H1 (cell line): ENCODE measurements around the gene PEX3. TPM values are rescaled to one million over a fixed set of nuclear protein-coding genes. Genes with fewer than 3 reads are reported as not detected.

Experiments used
- CTCF ChIA-PET: fragments of 300-600 bp; sonication (Branson Sonifier 250); formaldehyde crosslinking; loops from one replicate; lab custom pipeline; 2021; ENCODE audit not compliant: partially characterized antibody; lab: Charles Lee
- POLR2A ChIA-PET: fragments of 300-600 bp; sonication (Branson Sonifier 250); formaldehyde crosslinking; loops from one replicate; lab custom pipeline; 2021; ENCODE audit warnings: inconsistent platforms; ENCODE audit not compliant: partially characterized antibody; lab: Charles Lee
- DNase-seq, 2 experiments: peaks; one replicate each; pipeline versions ENCODE4 v3.0.0 to v3.0.0-alpha.2; 2010 to 2022; ENCODE audit warnings: low spot score in 2 of 2, low read depth in 1 of 2, mixed read lengths in 1 of 2
- FAIRE-seq: peaks from 2 replicates; lab custom pipeline; 2011; peaks lifted over from hg19 to GRCh38; lab: Jason Lieb, UNC
- H2AFZ ChIP-seq: 2 replicates; pipeline ENCODE4 v1.8.1; 2012; ENCODE audit warnings: low read length, inconsistent platforms
- H2AK5ac ChIP-seq: 2 replicates; pipeline ENCODE4 v1.6.1; 2013; ENCODE audit warnings: low read depth, low read length
- H2BK120ac ChIP-seq: replicated peaks from 2 replicates; pipeline ENCODE3; 2013; ENCODE audit warnings: low read depth, low read length, inconsistent platforms
- H2BK12ac ChIP-seq: 2 replicates; pipeline ENCODE4 v1.6.1; 2013; ENCODE audit warnings: low read depth, low read length
- H2BK15ac ChIP-seq: 2 replicates; pipeline ENCODE4 v1.6.1; 2013; ENCODE audit warnings: low read length
- H2BK20ac ChIP-seq: 2 replicates; pipeline ENCODE4 v1.6.1; 2013; ENCODE audit warnings: low read length
- H2BK5ac ChIP-seq: 2 replicates; pipeline ENCODE4 v1.6.1; 2013; ENCODE audit warnings: low read depth, low read length
- H3K14ac ChIP-seq: 2 replicates; pipeline ENCODE4 v1.6.1; 2013; ENCODE audit warnings: inconsistent platforms; ENCODE audit not compliant: insufficient read length
- H3K18ac ChIP-seq: 2 replicates; pipeline ENCODE4 v1.6.1; 2013; ENCODE audit warnings: low read length; ENCODE audit errors: extremely low read depth
- H3K23ac ChIP-seq: 2 replicates; pipeline ENCODE4 v1.6.1; 2013; ENCODE audit warnings: inconsistent platforms; ENCODE audit not compliant: insufficient read length
- H3K23me2 ChIP-seq: 2 replicates; pipeline ENCODE4 v1.6.1; 2013; ENCODE audit warnings: low read depth, low read length
- H3K27ac ChIP-seq: 2 replicates; pipeline ENCODE4 v1.6.1; 2011; ENCODE audit warnings: low read depth, low read length, inconsistent platforms
- H3K27me3 ChIP-seq, 4 experiments: replicated peaks in 1 of 4; 1 replicate in 1 of 4; 2 replicates in 3 of 4; pipeline versions ENCODE4 v1.6.1 to v1.8.1; 2011 to 2013; ENCODE audit warnings: low read length in 3 of 4, mild to moderate bottlenecking in 3 of 4, inconsistent platforms in 2 of 4, mixed read lengths in 2 of 4, moderate library complexity in 1 of 4; ENCODE audit not compliant: control insufficient read depth in 3 of 4, insufficient read depth in 3 of 4; ENCODE audit errors: extremely low read depth in 1 of 4
- H3K36me3 ChIP-seq, 4 experiments: 2 replicates each; pipeline versions ENCODE4 v1.6.1 to v1.8.1; 2011 to 2013; ENCODE audit warnings: mild to moderate bottlenecking in 4 of 4, low read length in 3 of 4, moderate library complexity in 2 of 4, control low read depth in 1 of 4, inconsistent platforms in 1 of 4; ENCODE audit not compliant: insufficient read depth in 4 of 4, control insufficient read depth in 2 of 4
- H3K4ac ChIP-seq: replicated peaks from 2 replicates; pipeline ENCODE3; 2013; ENCODE audit warnings: low read length, low read depth, mixed read lengths, inconsistent platforms; ENCODE audit not compliant: insufficient read length
- H3K4me1 ChIP-seq, 4 experiments: replicated peaks in 1 of 4; 1 replicate in 1 of 4; 2 replicates in 3 of 4; pipeline versions ENCODE4 v1.6.1 to v1.8.1; 2011 to 2013; ENCODE audit warnings: low read length in 3 of 4, inconsistent platforms in 2 of 4, mixed read lengths in 1 of 4; ENCODE audit not compliant: insufficient read depth in 4 of 4, control insufficient read depth in 3 of 4
- H3K4me2 ChIP-seq, 2 experiments: 2 replicates each; pipeline versions ENCODE4 v1.6.1 to v1.8.1; 2011 to 2013; ENCODE audit warnings: low read depth in 2 of 2, low read length in 2 of 2, control low read depth in 1 of 2, inconsistent platforms in 1 of 2, mild to moderate bottlenecking in 1 of 2; ENCODE audit not compliant: insufficient read depth in 1 of 2
- H3K4me3 ChIP-seq, 4 experiments: fragments of 200-600, 300-600 bp in 1 of 4; sonication (generic), shearing (Covaris generic), sonication (Bioruptor Twin) in 1 of 4; 2 replicates each; pipeline versions ENCODE4 v1.5.1 to v1.8.1; 2011 to 2016; ENCODE audit warnings: low read length in 4 of 4, low read depth in 3 of 4, control low read depth in 2 of 4, inconsistent platforms in 2 of 4, mild to moderate bottlenecking in 2 of 4, mixed read lengths in 1 of 4, moderate library complexity in 1 of 4; ENCODE audit not compliant: insufficient read depth in 2 of 4; ENCODE audit errors: extremely low read depth in 1 of 4
- H3K56ac ChIP-seq: replicated peaks from 2 replicates; pipeline ENCODE3; 2013; ENCODE audit warnings: low read depth, mild to moderate bottlenecking, mixed read lengths, low read length, inconsistent platforms; ENCODE audit not compliant: insufficient read length
- H3K79me1 ChIP-seq: 2 replicates; pipeline ENCODE4 v1.6.1; 2013; ENCODE audit warnings: low read depth, low read length, control low read depth
- H3K79me2 ChIP-seq, 2 experiments: 2 replicates each; pipeline versions ENCODE4 v1.6.1 to v1.8.1; 2012 to 2013; ENCODE audit warnings: low read length in 2 of 2, mild to moderate bottlenecking in 2 of 2, inconsistent platforms in 1 of 2; ENCODE audit not compliant: insufficient read depth in 2 of 2, control insufficient read depth in 1 of 2
- H3K9ac ChIP-seq, 4 experiments: replicated peaks in 1 of 4; 1 replicate in 1 of 4; 2 replicates in 3 of 4; pipeline versions ENCODE4 v1.6.1 to v1.8.1; 2011 to 2013; ENCODE audit warnings: low read depth in 3 of 4, low read length in 3 of 4, control low read depth in 2 of 4, mild to moderate bottlenecking in 2 of 4, moderate library complexity in 2 of 4, inconsistent platforms in 1 of 4; ENCODE audit errors: extremely low read depth in 1 of 4
- H3K9me3 ChIP-seq, 2 experiments: 2 replicates each; pipeline versions ENCODE4 v1.6.1 to v1.8.1; 2012 to 2013; ENCODE audit warnings: mild to moderate bottlenecking in 2 of 2, moderate library complexity in 2 of 2, control low read depth in 1 of 2, inconsistent platforms in 1 of 2, low read depth in 1 of 2, low read length in 1 of 2, mixed read lengths in 1 of 2; ENCODE audit not compliant: insufficient read depth in 2 of 2
- H4K20me1 ChIP-seq, 2 experiments: replicated peaks in 1 of 2; 2 replicates each; pipeline versions ENCODE3 to v1.8.1; 2011 to 2013; ENCODE audit warnings: inconsistent platforms in 2 of 2, low read length in 2 of 2, mild to moderate bottlenecking in 1 of 2; ENCODE audit not compliant: insufficient read depth in 2 of 2, control insufficient read depth in 1 of 2
- H4K5ac ChIP-seq: 2 replicates; pipeline ENCODE4 v1.6.1; 2013; ENCODE audit warnings: low read length, low read depth, mixed read lengths, inconsistent platforms; ENCODE audit not compliant: insufficient read length
- H4K8ac ChIP-seq: 2 replicates; pipeline ENCODE4 v1.8.0; 2013; ENCODE audit warnings: mild to moderate bottlenecking, moderate library complexity, low read length, inconsistent platforms; ENCODE audit not compliant: insufficient read depth; ENCODE audit errors: extremely low read depth
- H4K91ac ChIP-seq: replicated peaks from 2 replicates; pipeline ENCODE3; 2013; ENCODE audit warnings: low read length, mixed read lengths, inconsistent platforms; ENCODE audit not compliant: insufficient read length
- BACH1 ChIP-seq: IDR thresholded peaks from 2 replicates; pipeline ENCODE4 v1.6.1; 2012; ENCODE audit warnings: low read length, improper control_type of control experiment
- POLR2AphosphoS5 ChIP-seq: IDR thresholded peaks from 2 replicates; pipeline ENCODE4 v1.6.1; 2011; ENCODE audit warnings: low read depth, low read length
- TBP ChIP-seq: IDR thresholded peaks from 2 replicates; pipeline ENCODE4 v1.6.1; 2011; ENCODE audit warnings: low read depth, low read length, improper control_type of control experiment
- TEAD4 ChIP-seq: IDR thresholded peaks from 2 replicates; pipeline ENCODE4 v1.6.1; 2012; ENCODE audit warnings: low read depth, low read length, inconsistent platforms, mixed read lengths
- WGBS, 2 experiments: shearing (Covaris generic) in 1 of 2; methylation state at CpG; one replicate each; pipeline versions ENCODE4 v1.1.6 to v1.1.7; 2013 to 2015; ENCODE audit warnings: low lambda C conversion rate in 2 of 2, mixed read lengths in 2 of 2, inconsistent platforms in 1 of 2, low coverage in 1 of 2, missing lambda C conversion rate in 1 of 2; ENCODE audit not compliant: insufficient replicate concordance in 2 of 2, insufficient coverage in 1 of 2, insufficient read length in 1 of 2; ENCODE audit errors: extremely low coverage in 1 of 2, missing lambda C conversion rate in 1 of 2; 5-methylcytosine and 5-hydroxymethylcytosine counted together
- polyA plus RNA-seq, 7 experiments: library from polyadenylated mRNA; depleted of rRNA in 3 of 7; stranded (reverse) in 5 of 7; unstranded in 2 of 7; fragments of >200 nt in 5 of 7; fragments of 200-250 nt in 2 of 7; gene quantifications; 1 replicate in 5 of 7; 2 replicates in 1 of 7; 4 replicates in 1 of 7; pipeline versions ENCODE4 v1.2.1 to v1.2.3, GENCODE V29; 2011 to 2013; ENCODE audit warnings: missing spikeins in 2 of 7, mixed read lengths in 2 of 7
- total RNA-seq: library from RNA; stranded (reverse); fragmentation: NEBNext Ultra II Directional; extraction: Animal tissue kit (Norgen Biotek cat#: 25700); gene quantifications from 2 replicates; pipeline ENCODE4 v1.2.1, GENCODE V29; 2021
- TF ChIP-seq, protein P1 (sequence below): IDR thresholded peaks from 2 replicates; pipeline ENCODE4 v1.6.1; 2012; ENCODE audit warnings: low read length, inconsistent platforms
- TF ChIP-seq, protein P2 (sequence below), 3 experiments: IDR thresholded peaks; 1 replicate in 2 of 3; 2 replicates in 1 of 3; pipeline versions ENCODE4 v1.5.1 to v1.6.1; 2011; ENCODE audit warnings: low read length in 3 of 3, mild to moderate bottlenecking in 3 of 3, inconsistent platforms in 2 of 3, low read depth in 1 of 3, moderate library complexity in 1 of 3; ENCODE audit not compliant: insufficient read depth in 1 of 3; ENCODE audit errors: control extremely low read depth in 1 of 3

The PEX3 gene
- total and polyA plus RNA-seq, 2 of the 8 experiments (the other 6 are each of a cell fraction or from before 2014, with no cell fraction given): 8.0 to 16.8 TPM

DNA sequence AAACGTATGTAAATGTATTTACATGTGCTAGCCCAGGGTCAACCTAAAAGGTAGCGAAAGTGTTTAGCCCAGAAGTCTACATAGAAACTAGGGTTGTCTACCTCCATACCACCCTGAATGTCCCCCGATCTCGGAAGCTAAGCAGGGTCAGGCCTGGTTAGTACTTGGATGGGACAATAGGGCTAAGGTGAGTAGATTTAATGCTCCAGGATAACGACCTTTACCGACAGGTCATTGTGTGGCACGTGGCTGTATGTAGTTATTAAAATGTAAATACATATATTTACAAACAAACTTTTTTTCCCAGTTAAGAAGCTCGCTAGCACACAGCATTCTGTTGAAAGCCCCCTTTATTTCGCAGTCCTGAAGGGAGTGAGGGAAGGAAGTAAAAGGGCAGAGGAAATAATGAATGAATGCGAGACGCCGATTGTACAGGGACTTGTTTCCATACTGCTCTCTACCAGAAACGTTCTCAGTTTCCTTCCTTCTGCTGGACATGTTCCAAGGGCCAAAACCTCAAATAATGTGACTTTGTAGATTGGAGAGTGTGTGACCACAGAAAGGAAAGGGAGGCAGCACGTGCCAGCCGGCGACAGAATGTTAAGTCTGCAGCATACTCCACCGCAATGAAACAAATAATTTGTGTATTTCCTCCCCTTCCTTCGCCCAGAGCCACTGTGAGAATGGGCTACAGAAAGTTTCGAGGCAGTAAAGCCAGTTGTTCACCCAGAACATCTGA is 722 bp upstream of the PEX3 start:
- H3K27ac ChIP-seq: peak overlapping the region; percentile 56
- FAIRE-seq (no peak), DNase-seq (peak in 1 of 2 experiments; percentile 55)
- H3K14ac ChIP-seq: no peak overlapping the region
- no peak overlapping the region for H2BK15ac ChIP-seq
- ChIA-PET CTCF (no interaction called here), POLR2A (interaction anchor here (0.6 to 1.1 kb wide), 7 partner anchors 15 to 530 kb away, joined by 3 to 6 read pairs (median 3); partner anchors contain the start of gene FUCA2)
- H3K9ac ChIP-seq: peak overlapping the region; percentile 68 to 93 (median 84)
- H4K20me1 ChIP-seq: no peaks in the 10 kb centered on the region
- no peak overlapping the region for H2BK20ac ChIP-seq
- no peak overlapping the region; the same call in 1 of the 2 replicates for H2BK12ac ChIP-seq
- H3K4me1 ChIP-seq: no peaks in the 10 kb centered on the region; a peak in 1 of 7 replicates
- no peak overlapping the region for H3K56ac ChIP-seq
- no peak overlapping the region for H2AK5ac ChIP-seq
- no peaks in the 10 kb centered on the region for H3K27me3 ChIP-seq
- H4K8ac ChIP-seq: peak overlapping the region; percentile 85; the same call in 1 of the 2 replicates
- no peak overlapping the region for H3K4ac ChIP-seq
- H3K4me3 ChIP-seq: peak overlapping the region; percentile 75 to 97 (median 92)
- H4K5ac ChIP-seq: peak overlapping the region; percentile 27
- TF ChIP-seq TEAD4 (no peak), POLR2AphosphoS5 (no peak), BACH1 (no peak), TBP (peak; percentile 68)
- TF ChIP-seq, protein P1, sequence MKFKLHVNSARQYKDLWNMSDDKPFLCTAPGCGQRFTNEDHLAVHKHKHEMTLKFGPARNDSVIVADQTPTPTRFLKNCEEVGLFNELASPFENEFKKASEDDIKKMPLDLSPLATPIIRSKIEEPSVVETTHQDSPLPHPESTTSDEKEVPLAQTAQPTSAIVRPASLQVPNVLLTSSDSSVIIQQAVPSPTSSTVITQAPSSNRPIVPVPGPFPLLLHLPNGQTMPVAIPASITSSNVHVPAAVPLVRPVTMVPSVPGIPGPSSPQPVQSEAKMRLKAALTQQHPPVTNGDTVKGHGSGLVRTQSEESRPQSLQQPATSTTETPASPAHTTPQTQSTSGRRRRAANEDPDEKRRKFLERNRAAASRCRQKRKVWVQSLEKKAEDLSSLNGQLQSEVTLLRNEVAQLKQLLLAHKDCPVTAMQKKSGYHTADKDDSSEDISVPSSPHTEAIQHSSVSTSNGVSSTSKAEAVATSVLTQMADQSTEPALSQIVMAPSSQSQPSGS: 0 out of 2 replicates have a peak, but pooled peaks have one; percentile 13
- TF ChIP-seq, protein P2, sequence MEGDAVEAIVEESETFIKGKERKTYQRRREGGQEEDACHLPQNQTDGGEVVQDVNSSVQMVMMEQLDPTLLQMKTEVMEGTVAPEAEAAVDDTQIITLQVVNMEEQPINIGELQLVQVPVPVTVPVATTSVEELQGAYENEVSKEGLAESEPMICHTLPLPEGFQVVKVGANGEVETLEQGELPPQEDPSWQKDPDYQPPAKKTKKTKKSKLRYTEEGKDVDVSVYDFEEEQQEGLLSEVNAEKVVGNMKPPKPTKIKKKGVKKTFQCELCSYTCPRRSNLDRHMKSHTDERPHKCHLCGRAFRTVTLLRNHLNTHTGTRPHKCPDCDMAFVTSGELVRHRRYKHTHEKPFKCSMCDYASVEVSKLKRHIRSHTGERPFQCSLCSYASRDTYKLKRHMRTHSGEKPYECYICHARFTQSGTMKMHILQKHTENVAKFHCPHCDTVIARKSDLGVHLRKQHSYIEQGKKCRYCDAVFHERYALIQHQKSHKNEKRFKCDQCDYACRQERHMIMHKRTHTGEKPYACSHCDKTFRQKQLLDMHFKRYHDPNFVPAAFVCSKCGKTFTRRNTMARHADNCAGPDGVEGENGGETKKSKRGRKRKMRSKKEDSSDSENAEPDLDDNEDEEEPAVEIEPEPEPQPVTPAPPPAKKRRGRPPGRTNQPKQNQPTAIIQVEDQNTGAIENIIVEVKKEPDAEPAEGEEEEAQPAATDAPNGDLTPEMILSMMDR (IDR thresholded peaks at IDR 0.05; ENCODE audit: control extremely low read depth in 1 of 3, insufficient read depth in 1 of 3, low read depth in 1 of 3, low read length in 3 of 3): no peak
- no peaks in the 10 kb centered on the region for H3K9me3 ChIP-seq
- H3K79me1 ChIP-seq: no peaks in the 10 kb centered on the region
- no peak overlapping the region for H3K18ac ChIP-seq
- H3K23ac ChIP-seq: no peak overlapping the region
- no peak overlapping the region for H2BK120ac ChIP-seq
- WGBS, 2 experiments: 11% methylated on average over 16 of the region's 19 CpGs; no CpG with 5 or more reads in 1 of the 2 experiments
- H2BK5ac ChIP-seq: peak overlapping the region; percentile 80
- H3K23me2 ChIP-seq: peaks cover 10% of the 10 kb centered on the region
- peak overlapping the region; percentile 98 for H2AFZ ChIP-seq
- no peak overlapping the region for H4K91ac ChIP-seq
- H3K36me3 ChIP-seq: no peaks in the 10 kb centered on the region
- H3K4me2 ChIP-seq: peak overlapping the region; percentile 93 to 98
- H3K79me2 ChIP-seq: peaks cover 0 to 24% of the 10 kb centered on the region in 2 experiments; a peak in 3 of 4 replicates
